GM06990 (cell line): Measurements from ENCODE around the gene GPR15LG.

Experiments
- DNase-seq: peaks from one replicate; pipeline ENCODE4 v3.0.0-alpha.2; 2011; ENCODE audit not compliant: insufficient read length; ENCODE audit errors: extremely low read depth
- H3K27me3 ChIP-seq: replicated peaks from 2 replicates; pipeline ENCODE4 v1.6.0; 2011; ENCODE audit warnings: low read length; ENCODE audit not compliant: control insufficient read depth, insufficient read depth
- H3K36me3 ChIP-seq: 2 replicates; pipeline ENCODE4 v1.5.1; 2011; ENCODE audit warnings: low read length; ENCODE audit not compliant: control insufficient read depth, insufficient read depth
- H3K4me3 ChIP-seq: replicated peaks from 2 replicates; pipeline ENCODE4 v1.5.1; 2011; ENCODE audit warnings: low read depth, mild to moderate bottlenecking, control low read depth, low read length
- CTCF ChIP-seq: IDR thresholded peaks from 2 replicates; pipeline ENCODE4 v1.5.1; 2011; ENCODE audit warnings: low read length, control low read depth, mild to moderate bottlenecking, inconsistent platforms; ENCODE audit not compliant: insufficient read depth, poor library complexity, severe bottlenecking

GPR15LG gene

GRCh38 chr10:84181631-84182030 lies 8.0 kb downstream of the GPR15LG start:
- Histone ChIP-seq H3K4me3 (no peak overlapping the region), H3K36me3 (no peaks in the 10 kb centered on the region), H3K27me3 (no peaks in the 10 kb centered on the region)
- TF ChIP-seq CTCF = no peak
- DNase-seq = no peak

- Histone ChIP-seq H3K36me3 (no peaks in the 10 kb centered on the region), H3K27me3 (no peaks in the 10 kb centered on the region), H3K4me3 (no peak overlapping the region)
- no peak for DNase-seq
- TF ChIP-seq CTCF = no peak
These were observed 10.9 kb downstream of the GPR15LG start for GRCh38 chr10:84184517-84184916.

GRCh38 chr10:84185526-84186175 lies 12.1 kb downstream of the GPR15LG start:
- Histone ChIP-seq H3K27me3 (no peaks in the 10 kb centered on the region), H3K4me3 (no peak overlapping the region), H3K36me3 (no peaks in the 10 kb centered on the region)
- TF ChIP-seq CTCF = no peak
- DNase-seq = no peak

GRCh38 chr10:84188815-84189214 lies 15.2 kb downstream of the GPR15LG start:
- no peak for DNase-seq
- TF ChIP-seq CTCF = no peak
- Histone ChIP-seq H3K27me3 (peaks cover 2% of the 10 kb centered on the region), H3K4me3 (no peak overlapping the region), H3K36me3 (no peaks in the 10 kb centered on the region)

- Histone ChIP-seq H3K36me3 (no peaks in the 10 kb centered on the region), H3K4me3 (no peak overlapping the region), H3K27me3 (peaks cover 11% of the 10 kb centered on the region)
- TF ChIP-seq CTCF = no peak
- DNase-seq = no peak
These were observed 17.0 kb downstream of the GPR15LG start for GRCh38 chr10:84190621-84191020.

- Histone ChIP-seq H3K36me3 (no peaks in the 10 kb centered on the region), H3K27me3 (peaks cover 13% of the 10 kb centered on the region), H3K4me3 (no peak overlapping the region)
- DNase-seq = no peak
- TF ChIP-seq CTCF = no peak
These were observed 17.5 kb downstream of the GPR15LG start for GRCh38 chr10:84191106-84191505.
